Activated CD4-positive, alpha-beta T cell treated with anti-CD3 and anti-CD28 coated beads, Interleukin-2, amount 50 U/mL, for 48 hours (primary cell): ENCODE results near the gene PTN.

Source experiments
- DNase-seq, 2 experiments: peaks; one replicate each; pipeline ENCODE4 v3.0.0-alpha.2; 2020

Gene PTN

GRCh38 chr7:137343281-137343841, at the start of gene PTN:
PTN (minus strand) TSS chr7:137343733; CDS start chr7:137254973, 88,760 bp downstream.
- DNase-seq: no peak

GRCh38 chr7:137390076-137390475, 46.5 kb upstream of the PTN start:
- no peak for DNase-seq

GRCh38 chr7:137388916-137389315, 45.4 kb upstream of the PTN start:
- DNase-seq: no peak

- DNase-seq: no peak
Measured at GRCh38 chr7:137386966-137387365, 43.4 kb upstream of the PTN start.

GRCh38 chr7:137381045-137381444, 37.5 kb upstream of the PTN start:
- no peak for DNase-seq

GRCh38 chr7:137373507-137373906, 30.0 kb upstream of the PTN start:
- no peak for DNase-seq

GRCh38 chr7:137371616-137372015, 28.1 kb upstream of the PTN start:
- no peak for DNase-seq

- DNase-seq: no peak
Measured at GRCh38 chr7:137366995-137367394, 23.5 kb upstream of the PTN start.

GRCh38 chr7:137363683-137364082, 20.1 kb upstream of the PTN start:
- no peak for DNase-seq

- DNase-seq: no peak
Measured at GRCh38 chr7:137360087-137360679, 16.6 kb upstream of the PTN start.

GRCh38 chr7:137354961-137355360, 11.4 kb upstream of the PTN start:
- DNase-seq: no peak

GRCh38 chr7:137354396-137354795, 10.9 kb upstream of the PTN start:
- no peak for DNase-seq

GRCh38 chr7:137351941-137352340, 8.4 kb upstream of the PTN start:
- no peak for DNase-seq

GRCh38 chr7:137345799-137346449, 2.4 kb upstream of the PTN start:
- DNase-seq: no peak

- DNase-seq: no peak
Measured at GRCh38 chr7:137342828-137343261, 688 bp downstream of the PTN start.

- no peak for DNase-seq
Measured at GRCh38 chr7:137342265-137342664, 1.3 kb downstream of the PTN start.

- DNase-seq: no peak
Measured at GRCh38 chr7:137337902-137338301, 5.6 kb downstream of the PTN start.

- no peak for DNase-seq
Measured at GRCh38 chr7:137335814-137336213, 7.7 kb downstream of the PTN start.

GRCh38 chr7:137331378-137331777, 12.2 kb downstream of the PTN start:
- DNase-seq: no peak

- no peak for DNase-seq
Measured at GRCh38 chr7:137329411-137329810, 14.1 kb downstream of the PTN start.

GRCh38 chr7:137328373-137329120, 15.0 kb downstream of the PTN start:
- no peak for DNase-seq

- no peak for DNase-seq
Measured at GRCh38 chr7:137325927-137326326, 17.6 kb downstream of the PTN start.

GRCh38 chr7:137324796-137325696, 18.5 kb downstream of the PTN start:
- DNase-seq: no peak
